Activated gamma-delta T cell (primary cell): ENCODE measurements around the gene PTPRN2.

Source experiments
- DNase-seq: peaks from one replicate; lab custom pipeline; 2025; lab: John Stamatoyannopoulos, UW

PTPRN2 gene

DNA sequence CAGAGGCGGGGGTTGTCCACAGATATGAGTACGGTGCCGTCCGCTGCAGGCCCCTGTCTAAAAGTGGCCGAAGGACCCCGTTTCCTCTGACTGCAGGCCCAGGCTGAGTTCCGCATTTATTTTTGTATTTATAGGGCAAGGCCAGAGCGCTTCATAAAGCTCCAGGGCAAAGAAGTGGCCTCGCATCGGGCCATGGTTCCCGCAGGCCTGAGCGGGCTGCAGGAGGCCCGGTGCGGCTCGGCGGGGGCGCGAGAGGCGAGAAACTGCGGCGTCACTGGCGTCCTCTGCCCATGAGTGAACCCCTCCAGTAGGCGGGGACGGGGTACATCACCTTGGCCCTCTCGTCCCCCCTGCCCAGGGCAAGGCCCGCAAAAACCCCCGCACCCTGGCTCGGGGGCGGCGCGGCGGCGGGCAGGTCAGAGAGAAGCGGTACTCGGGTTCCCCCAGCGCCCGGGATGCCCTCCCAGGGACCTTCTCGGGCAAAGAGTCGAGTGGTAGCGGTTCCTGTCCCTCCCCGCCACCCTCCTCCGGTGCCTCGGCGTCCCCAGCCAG lies 895.1 kb downstream of the PTPRN2 start:
- DNase-seq, result no peak

DNA sequence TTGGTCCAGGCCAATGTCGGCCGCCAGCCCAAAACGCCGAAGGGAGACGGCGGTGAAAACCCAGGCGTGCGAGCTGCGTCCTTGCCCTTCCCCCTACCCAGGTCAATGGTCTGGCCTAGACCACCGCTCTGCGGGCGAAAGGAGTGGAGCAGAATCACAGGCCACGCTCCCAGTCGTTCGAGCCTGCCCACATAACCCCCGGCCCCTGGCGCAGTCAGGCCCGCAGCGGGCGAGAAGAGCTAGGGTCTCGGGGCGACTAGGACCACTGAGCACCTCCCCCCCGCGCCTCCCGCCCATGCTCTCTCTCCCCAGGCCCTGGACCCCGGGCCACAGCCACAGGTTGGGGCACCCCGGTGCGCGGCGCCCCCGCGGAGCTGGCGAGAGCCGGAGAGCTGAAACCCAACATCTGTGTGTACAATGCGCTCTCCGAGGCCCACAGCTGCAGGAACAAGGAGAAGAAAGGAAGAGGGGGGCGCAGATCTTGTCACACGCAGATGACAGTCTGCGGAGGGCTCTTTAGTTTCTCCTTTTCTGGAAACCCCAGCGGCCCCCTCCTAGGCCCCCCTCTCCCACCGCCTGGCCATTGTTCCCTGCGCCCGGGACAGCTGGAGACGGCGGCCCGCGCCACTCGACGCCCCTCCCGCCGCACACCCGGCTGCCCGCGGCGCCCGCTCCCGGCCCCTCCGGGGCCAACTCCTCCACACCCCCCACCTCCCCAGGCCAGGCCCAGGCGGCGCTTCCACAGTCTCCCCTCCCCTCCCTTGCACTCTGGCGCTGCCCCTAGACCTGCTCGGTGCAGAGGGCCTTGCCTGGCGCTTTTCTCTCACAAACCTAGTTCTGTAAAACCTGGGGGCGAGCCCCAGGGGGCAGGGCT lies 895.8 kb downstream of the PTPRN2 start:
- DNase-seq, result no peak

GRCh38 chr7:157690833-157691585 lies 896.6 kb downstream of the PTPRN2 start:
- DNase-seq, result no peak

DNA sequence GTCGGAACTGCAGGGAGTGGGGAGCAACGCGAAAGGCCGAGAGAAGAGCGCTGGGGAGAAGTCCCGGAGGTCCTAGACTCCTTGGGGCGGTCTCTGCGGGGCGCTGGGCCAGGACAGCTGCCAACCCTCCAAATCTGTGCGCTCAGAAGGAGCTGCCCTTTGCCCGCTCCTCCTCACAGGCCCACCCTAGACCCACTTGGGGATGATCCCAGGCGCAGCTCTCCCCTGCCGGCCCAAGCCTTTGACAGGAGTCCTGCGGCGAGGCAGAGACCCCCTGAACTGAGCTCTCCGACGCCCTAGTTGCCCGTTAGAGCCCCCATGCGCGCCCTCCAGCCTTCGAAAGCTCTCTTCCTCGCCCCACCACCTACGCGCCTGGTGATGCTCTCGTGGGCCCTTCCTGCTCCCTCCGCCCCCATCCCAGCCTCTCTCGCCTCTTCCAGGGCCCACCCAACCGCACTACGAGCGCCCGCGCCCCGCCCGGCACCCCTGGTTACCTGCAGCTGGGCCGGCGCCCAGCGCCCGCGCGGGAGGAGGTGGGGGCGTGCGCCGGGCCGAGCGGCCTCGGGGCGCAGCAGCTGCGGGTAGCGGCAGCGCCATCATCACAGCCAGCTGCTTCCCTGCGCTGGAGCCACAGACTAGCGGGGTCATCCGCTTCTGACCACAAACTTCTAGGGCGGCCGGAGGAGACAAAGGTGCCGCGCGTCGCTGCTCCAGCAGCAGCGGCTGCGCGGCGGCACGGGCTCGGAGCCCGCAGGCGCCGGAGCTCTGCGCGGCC lies 897.4 kb downstream of the PTPRN2 start:
- no peak for DNase-seq

GRCh38 chr7:157689269-157690057 lies 898.2 kb downstream of the PTPRN2 start:
- DNase-seq, result no peak

DNA sequence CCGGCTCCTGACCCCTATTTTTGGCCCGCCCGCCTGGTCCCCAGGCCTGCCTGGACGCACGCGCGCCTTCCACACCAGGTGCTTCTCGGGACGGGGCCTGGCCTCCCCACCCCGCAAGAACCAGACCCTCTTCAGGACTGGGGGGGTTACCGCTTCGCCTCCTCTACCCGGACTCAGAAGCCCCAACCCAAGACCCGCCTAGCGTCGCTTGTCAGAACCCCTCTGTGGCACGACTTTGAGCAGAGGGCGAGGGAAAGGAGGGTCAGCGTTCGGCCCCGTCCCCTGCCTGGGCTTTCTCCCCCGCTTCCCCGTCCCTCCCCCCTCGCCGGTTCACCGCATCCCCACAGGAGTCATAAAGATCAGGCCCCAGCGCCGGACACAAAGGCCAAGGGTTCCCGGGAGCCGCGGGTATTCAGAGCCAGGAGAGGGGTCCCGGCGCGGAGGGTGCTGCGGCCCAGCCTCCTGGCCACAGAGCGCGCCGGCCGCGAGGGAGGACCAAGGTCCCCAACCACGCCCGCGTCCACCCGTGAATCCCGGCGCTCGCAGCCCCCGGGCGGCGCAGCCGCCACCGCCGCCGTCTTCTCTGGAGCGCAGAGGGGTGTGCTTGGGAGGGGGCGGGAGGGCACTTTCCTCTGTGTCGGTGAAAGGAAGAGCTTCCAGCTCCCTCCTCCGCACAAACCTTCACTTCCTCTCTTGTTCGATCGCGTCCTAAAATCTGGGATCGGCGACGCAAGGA lies 898.9 kb downstream of the PTPRN2 start:
- no peak for DNase-seq

- DNase-seq, result no peak
Observed at GRCh38 chr7:157687845-157688532, 899.6 kb downstream of the PTPRN2 start.

- DNase-seq, result no peak
Observed at GRCh38 chr7:157687158-157687557, 900.5 kb downstream of the PTPRN2 start.

DNA sequence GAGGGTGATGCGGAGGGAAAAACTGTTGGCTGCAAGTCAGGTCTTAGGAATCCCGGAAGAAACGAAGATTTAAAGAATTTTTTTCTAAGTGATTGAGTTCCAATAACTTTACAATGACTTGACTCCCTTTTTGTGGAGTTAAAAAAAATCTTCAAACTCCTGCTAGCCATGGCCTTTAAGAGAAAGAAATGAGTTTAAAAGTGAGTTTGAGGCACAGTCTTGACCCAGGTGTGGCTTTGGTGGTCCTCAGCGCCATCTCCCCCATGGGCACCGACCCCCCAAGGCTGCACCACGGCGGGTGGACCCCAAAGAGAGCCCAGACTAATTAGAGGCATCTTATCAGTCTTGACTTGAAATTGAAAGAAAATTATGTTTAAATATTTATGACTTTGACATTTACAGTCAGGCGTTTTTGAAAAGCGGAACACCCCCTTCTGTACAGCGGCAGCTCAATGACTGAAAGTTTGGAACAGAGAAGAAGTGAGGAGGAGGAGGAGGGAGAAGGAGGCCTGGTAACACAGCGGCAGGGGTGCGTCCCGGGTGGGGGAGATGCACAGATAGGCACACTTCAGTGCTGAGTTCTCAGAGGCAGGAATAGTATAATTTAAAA lies 901.2 kb downstream of the PTPRN2 start:
- DNase-seq, result no peak

- no peak for DNase-seq
Observed at GRCh38 chr7:157685430-157686284, 902.0 kb downstream of the PTPRN2 start.

- no peak for DNase-seq
Observed at GRCh38 chr7:157684909-157685429, 902.7 kb downstream of the PTPRN2 start.

DNA sequence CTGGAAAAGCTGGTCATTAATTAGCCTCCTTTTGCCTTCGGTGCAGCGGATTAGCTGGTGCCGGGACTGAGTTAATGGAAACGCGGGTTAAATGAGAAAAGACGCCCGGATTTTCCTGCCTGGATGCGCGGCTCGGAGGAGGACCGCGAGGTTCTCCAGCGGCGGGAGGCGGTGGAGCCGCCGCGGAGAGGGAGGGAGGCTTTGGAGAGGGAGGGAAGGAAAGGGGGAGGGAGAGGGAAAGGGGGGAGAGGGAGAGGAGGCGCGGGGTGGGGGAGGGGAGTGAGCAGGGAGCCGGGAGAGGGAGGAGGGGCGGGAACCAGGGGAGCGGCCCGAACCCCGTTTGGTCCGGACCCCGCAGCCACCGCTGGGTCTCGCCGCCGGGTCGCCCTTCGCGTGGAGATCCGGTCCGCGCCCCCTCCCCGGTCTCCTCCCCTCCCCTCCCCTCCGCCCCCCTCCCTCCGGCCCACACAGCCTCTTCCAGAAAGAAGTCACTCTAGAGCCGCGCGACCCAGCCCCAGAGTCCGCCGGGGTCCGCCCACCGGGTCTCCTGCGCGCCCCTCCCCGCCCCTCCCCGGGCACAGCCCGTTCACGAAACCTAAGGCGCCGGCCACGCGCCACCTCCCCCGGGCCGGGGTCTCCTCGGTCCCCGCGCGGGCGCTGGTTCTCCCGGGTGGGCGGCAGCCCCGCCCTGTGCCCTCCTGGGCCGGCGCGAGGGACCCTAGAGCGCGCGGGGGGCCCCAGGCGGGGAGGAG lies 903.3 kb downstream of the PTPRN2 start:
- no peak for DNase-seq

GRCh38 chr7:157683747-157684156 lies 903.9 kb downstream of the PTPRN2 start:
- no peak for DNase-seq

DNA sequence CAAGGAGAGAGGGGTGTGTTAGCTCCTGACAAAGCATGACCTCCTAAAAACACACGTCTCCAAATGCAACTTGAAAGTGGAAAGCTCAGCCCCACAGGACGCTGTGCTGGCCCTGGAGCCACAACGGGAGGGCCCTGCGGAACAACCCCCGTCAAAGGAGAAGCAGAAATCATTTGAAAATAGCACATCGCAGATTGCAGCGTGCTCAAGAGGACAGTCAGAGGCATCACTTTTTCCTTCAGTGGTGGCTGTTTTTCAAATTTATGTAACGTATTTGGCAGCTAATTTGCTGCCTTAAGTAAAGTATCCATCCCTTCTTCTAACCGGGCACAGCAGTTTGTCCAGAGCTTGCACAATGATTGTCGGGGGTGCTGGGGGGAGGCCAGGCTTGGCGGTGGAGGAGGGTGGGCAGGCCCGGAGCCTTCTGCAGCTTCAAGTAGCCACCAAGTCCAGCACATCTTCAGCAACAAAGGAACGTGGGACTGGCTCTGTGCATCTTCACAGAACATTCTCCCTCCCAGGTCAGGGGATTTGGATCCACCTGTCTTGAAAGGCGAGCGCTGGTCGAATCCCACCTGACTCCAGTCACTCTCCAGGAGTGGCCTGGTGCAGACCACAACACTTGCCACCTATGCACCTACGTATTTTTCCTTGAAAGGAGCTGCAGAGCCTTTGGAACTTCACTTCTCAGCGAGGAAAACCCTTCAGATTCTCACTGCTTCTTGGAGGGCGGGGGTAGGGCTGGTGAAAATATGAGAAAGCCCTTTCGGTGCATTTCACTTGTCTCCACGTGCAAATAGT lies 904.5 kb downstream of the PTPRN2 start:
- DNase-seq, result no peak

- no peak for DNase-seq
Observed at GRCh38 chr7:157682064-157682945, 905.3 kb downstream of the PTPRN2 start.

- DNase-seq, result no peak
Observed at GRCh38 chr7:157679607-157680006, 908.0 kb downstream of the PTPRN2 start.
